Rectal smooth muscle tissue (tissue), 1 donor: Measurements from ENCODE around the gene LYRM2.

ENCODE experiments used
- H3K27ac ChIP-seq: one replicate; pipeline ENCODE4 v1.7.0; 2013; ENCODE audit warnings: low read depth, low read length, inconsistent platforms
- H3K27me3 ChIP-seq: one replicate; pipeline ENCODE4 v1.7.0; 2013; ENCODE audit warnings: low read length; ENCODE audit not compliant: control insufficient read depth, insufficient read depth
- H3K36me3 ChIP-seq: one replicate; pipeline ENCODE4 v1.7.0; 2013; ENCODE audit warnings: low read length; ENCODE audit not compliant: control insufficient read depth, insufficient read depth
- H3K4me1 ChIP-seq: one replicate; pipeline ENCODE4 v1.7.0; 2013; ENCODE audit warnings: low read length; ENCODE audit not compliant: control insufficient read depth, insufficient read depth
- H3K4me3 ChIP-seq: one replicate; pipeline ENCODE4 v1.7.0; 2013; ENCODE audit warnings: low read length
- H3K9ac ChIP-seq: one replicate; pipeline ENCODE4 v1.7.0; 2013; ENCODE audit warnings: low read length

LYRM2 gene

DNA sequence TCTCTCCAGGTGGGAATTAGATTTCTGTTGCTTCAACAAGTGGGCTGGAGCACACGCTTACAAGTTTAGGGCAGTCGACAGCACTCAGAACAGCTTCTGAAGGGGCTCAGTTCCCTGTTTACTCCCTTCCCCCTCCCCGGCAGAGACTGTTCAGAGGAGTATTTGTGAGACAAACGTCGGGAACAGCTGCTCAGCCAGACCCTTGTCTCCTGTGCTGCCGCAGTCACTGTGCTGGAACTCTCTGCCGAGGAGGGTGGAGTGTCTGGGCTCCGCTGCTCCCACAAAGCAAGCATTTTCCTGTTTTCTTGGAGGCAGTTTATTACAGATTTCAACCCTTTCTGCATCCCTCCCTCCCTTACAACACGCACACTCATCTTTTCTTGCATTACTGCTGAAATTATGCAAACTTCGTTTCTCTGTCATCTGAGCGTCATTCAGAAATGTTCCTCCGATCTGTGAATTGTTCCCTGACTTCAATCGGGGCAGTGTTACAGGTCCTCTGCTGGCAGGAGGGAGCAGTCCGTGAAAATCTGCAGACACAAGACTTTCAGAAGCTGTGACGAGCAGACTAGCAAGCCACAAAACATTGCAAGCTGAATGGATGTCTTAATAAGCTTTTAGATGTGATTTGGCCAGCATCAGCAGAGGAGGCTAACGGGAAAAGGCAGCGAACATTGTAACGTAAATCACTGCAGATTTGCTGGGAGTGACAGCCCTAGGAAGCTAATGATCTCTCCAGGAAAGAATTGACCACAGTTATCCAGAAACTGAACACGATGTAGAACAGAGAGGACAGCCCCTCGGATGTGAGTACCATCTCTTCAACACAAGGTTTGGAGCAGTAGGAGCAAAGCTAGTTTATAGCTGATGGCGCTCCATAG lies 76.2 kb downstream of the LYRM2 start:
- no peak overlapping the region for H3K9ac ChIP-seq
- H3K4me3 ChIP-seq: peak overlapping the region; percentile 30
- no peaks in the 10 kb centered on the region for H3K27me3 ChIP-seq
- H3K36me3 ChIP-seq: no peaks in the 10 kb centered on the region
- H3K27ac ChIP-seq: no peak overlapping the region
- H3K4me1 ChIP-seq: no peaks in the 10 kb centered on the region

DNA sequence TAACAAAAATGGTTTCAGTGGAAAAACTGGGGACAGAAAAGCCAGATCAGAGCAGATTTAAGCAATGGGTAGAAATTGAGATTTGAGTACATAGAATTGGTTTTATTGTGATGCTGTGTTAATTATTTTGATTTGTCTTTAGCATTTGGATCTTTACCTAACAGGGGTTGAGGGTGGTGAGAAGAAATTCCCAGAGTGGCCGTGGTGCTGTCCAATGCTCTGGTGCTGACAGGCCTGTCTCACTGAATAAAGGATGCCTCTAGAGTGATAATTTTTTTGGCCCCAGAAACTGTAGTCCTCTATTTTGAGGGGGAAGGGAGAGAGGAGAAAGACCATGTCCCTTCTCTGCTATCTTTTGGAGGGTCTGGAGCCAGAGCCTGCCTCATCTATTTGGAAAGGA lies 79.1 kb downstream of the LYRM2 start:
- H3K36me3 ChIP-seq: no peaks in the 10 kb centered on the region
- H3K4me3 ChIP-seq: no peak overlapping the region
- H3K27ac ChIP-seq: no peak overlapping the region
- H3K9ac ChIP-seq: no peak overlapping the region
- no peaks in the 10 kb centered on the region for H3K4me1 ChIP-seq
- H3K27me3 ChIP-seq: no peaks in the 10 kb centered on the region

DNA sequence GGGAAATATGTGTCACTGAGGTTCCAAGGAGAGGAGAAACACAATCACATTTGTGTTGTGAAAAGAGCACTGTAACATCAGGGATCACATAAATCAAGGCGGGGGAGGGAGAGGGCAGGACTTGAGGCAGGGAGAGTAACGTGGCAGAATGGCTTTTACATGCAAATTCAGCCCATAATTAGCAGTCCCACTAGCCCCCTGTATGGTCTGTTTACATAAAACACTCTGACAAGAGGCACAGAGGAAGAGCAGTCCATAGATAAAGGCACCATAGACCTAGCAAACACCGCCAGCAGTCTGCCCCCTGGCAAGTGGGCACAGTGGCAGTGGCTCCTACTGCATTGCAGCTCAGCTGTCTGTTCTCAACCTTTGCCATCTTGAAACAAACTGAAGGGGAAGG lies 82.7 kb downstream of the LYRM2 start:
- no peak overlapping the region for H3K4me3 ChIP-seq

GRCh38 chr6:89555031-89555430 lies 83.5 kb downstream of the LYRM2 start:
- Histone ChIP-seq H3K27me3 (no peaks in the 10 kb centered on the region), H3K9ac (no peak overlapping the region), H3K36me3 (no peaks in the 10 kb centered on the region), H3K4me3 (no peak overlapping the region), H3K27ac (no peak overlapping the region), H3K4me1 (no peaks in the 10 kb centered on the region)

More for the DNA sequence above, 82.7 kb downstream of the LYRM2 start:
- Histone ChIP-seq H3K27me3 (no peaks in the 10 kb centered on the region), H3K9ac (no peak overlapping the region), H3K36me3 (no peaks in the 10 kb centered on the region), H3K27ac (no peak overlapping the region), H3K4me1 (no peaks in the 10 kb centered on the region)

DNA sequence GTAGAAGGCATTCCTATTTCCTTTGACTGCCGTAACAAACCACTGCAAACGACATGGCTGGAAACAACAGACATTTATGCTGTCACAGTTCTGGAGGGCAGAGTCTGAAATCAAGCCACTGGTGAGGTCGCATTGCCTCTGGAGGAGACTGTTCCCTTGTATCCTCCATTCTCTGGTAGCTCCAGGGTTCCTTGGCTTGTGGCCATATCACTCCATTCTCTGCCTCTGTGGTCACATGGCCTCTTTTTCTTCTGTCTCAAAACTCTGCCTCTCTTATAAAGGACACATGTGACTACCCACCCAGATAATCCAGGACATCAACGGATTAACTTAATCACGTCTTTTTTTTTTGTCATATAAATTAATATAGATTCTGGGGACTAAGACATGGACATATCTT lies 84.4 kb downstream of the LYRM2 start:
- Histone ChIP-seq H3K4me1 (no peaks in the 10 kb centered on the region), H3K36me3 (no peaks in the 10 kb centered on the region), H3K27me3 (no peaks in the 10 kb centered on the region), H3K9ac (no peak overlapping the region), H3K27ac (no peak overlapping the region), H3K4me3 (no peak overlapping the region)

DNA sequence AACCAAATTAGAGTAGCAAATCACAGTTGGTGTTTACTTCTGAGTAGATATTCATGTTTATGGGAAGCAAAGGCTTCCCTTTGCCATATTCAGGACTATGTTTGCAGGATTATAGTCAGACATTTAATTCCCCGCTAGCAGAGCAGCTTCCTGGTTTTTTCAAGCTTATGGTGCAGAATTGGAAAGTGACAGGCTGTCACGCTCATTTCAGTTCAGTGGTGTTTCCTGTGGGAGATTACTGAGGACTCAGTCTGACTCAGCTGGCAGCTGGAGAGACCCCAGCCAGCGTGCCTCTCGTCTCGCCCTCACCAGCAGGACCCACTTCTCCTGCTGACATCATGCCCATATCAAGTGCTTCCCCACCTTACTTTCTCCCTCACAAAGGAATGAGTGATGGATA lies 85.1 kb downstream of the LYRM2 start:
- no peak overlapping the region for H3K4me3 ChIP-seq
- H3K27me3 ChIP-seq: no peaks in the 10 kb centered on the region
- H3K4me1 ChIP-seq: no peaks in the 10 kb centered on the region
- no peak overlapping the region for H3K27ac ChIP-seq
- no peak overlapping the region for H3K9ac ChIP-seq
- H3K36me3 ChIP-seq: no peaks in the 10 kb centered on the region

DNA sequence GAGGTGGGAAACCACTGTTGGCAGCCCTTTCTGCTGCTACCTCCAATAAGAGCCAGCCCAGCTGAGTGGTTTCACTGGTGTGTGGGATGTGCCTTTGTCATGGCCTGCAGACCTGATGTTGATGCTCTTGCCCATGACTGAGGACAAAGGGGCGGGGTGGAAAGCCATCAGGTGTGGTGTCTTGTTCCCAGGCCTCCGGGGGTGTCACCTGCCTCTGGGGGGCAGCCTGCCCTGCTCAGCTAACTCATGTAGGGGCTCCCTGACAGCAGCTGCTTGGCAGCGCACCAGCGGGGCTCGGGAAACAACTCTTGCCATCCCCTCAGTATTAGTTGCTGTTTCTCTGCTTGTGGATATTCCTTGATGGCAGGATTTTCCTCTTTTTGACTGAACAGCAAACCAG lies 91.3 kb downstream of the LYRM2 start:
- Histone ChIP-seq H3K9ac (no peak overlapping the region), H3K36me3 (no peaks in the 10 kb centered on the region), H3K27me3 (no peaks in the 10 kb centered on the region), H3K4me1 (no peaks in the 10 kb centered on the region), H3K4me3 (no peak overlapping the region), H3K27ac (no peak overlapping the region)

DNA sequence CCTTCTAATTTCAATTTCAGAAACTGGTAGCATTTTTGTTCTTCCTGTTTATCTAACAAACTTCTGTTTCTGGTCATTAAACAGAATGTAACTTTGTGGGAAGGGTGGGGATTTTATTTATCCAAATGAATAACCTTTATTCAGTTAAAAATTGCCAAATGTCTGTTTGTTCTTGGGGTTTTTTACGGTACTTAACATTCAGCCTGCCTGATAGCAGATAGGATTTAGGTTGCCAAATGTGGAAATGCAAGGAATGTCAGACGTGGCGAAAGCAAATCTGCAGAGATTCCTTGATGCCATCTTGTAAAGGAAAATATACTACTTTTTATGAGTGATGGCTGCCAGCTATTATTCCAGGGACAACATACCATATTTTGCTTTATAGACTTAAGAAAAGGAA lies 95.7 kb downstream of the LYRM2 start:
- Histone ChIP-seq H3K27me3 (no peaks in the 10 kb centered on the region), H3K4me1 (no peaks in the 10 kb centered on the region), H3K4me3 (no peak overlapping the region), H3K36me3 (no peaks in the 10 kb centered on the region), H3K9ac (no peak overlapping the region), H3K27ac (no peak overlapping the region)

DNA sequence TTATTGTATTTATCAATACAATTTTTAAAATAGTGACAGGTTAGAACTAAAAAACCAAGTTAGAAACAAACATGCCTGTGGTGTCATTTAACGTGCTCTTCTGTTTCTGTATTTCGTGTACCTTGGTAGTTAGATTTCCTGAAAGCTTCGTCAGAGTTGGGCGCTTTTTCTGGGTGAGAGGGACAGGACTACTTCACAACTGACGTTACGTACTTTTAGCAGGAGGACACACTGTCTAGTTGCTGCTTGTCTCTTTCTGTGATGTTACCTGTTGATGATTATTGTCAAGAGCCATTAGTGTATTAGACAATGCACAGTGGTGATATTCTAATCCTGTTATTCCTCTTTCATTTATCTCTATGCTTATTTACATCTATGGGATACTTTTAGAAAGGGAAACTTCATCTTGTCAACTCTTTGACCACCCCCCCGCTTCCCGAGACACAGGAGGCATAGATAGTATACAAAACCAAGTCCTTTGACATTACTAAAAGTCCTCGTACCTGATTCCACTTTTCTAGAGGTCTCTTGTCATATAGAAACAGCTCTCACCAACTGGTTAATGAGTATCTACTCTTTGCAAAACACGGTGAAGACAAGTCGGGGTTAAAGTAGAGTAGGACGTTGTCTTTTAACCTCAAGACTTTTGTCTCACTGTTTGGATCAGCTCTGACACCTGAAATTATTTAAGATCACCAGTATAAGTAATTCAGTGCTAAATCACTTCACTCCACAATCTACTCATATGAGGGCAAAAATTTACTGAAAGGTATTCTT lies 96.3 kb downstream of the LYRM2 start:
- H3K27ac ChIP-seq: no peak overlapping the region
- H3K4me1 ChIP-seq: no peaks in the 10 kb centered on the region
- H3K27me3 ChIP-seq: no peaks in the 10 kb centered on the region
- H3K36me3 ChIP-seq: no peaks in the 10 kb centered on the region
- no peak overlapping the region for H3K4me3 ChIP-seq
- H3K9ac ChIP-seq: no peak overlapping the region

- H3K4me1 ChIP-seq: no peaks in the 10 kb centered on the region
- H3K36me3 ChIP-seq: no peaks in the 10 kb centered on the region
- H3K27ac ChIP-seq: no peak overlapping the region
- H3K4me3 ChIP-seq: no peak overlapping the region
- H3K9ac ChIP-seq: no peak overlapping the region
- H3K27me3 ChIP-seq: no peaks in the 10 kb centered on the region
Observed at GRCh38 chr6:89539779-89540178, 98.8 kb downstream of the LYRM2 start.

DNA sequence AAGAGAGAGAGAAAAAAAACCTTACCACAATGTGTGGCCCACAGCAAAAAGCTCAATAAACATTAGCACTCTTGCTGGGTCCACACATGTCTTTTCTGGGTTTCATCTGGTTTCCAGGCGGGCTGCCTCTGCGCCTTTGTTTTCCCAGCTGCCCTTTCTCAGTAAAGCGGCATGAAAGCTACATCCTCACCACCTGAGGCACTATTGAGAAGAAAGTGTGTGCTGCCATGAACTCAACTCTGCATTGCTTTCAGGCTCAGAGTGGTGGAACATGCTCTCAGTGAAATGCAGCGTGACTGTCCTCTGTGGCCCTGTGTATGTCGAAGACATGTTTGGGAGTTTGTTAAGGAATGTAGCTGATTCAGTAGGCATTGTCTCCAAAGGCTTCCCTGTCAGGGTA lies 102.3 kb downstream of the LYRM2 start:
- H3K36me3 ChIP-seq: no peaks in the 10 kb centered on the region
- H3K4me3 ChIP-seq: no peak overlapping the region
- H3K9ac ChIP-seq: no peak overlapping the region
- no peaks in the 10 kb centered on the region for H3K27me3 ChIP-seq
- H3K4me1 ChIP-seq: peaks cover 3% of the 10 kb centered on the region
- H3K27ac ChIP-seq: no peak overlapping the region

DNA sequence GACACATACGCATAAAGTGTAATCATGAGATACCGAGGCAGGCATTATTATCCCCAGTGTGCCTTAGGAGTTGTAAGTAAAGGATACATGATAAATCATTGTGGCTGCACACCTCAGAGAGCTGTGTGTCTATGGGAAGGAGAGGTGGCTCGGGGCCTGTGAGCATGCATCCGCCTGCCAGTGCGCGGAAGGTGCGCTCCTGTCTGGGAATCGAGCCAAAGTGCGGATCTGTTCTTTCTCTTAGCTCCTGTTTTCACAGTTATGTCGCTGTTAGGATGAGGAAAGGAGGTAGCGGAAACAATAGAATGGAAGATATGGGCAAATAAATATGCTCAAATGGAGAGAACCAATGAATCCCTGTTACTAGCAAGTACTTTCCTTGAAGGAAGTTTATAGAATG lies 107.6 kb downstream of the LYRM2 start:
- H3K27me3 ChIP-seq: no peaks in the 10 kb centered on the region
- H3K36me3 ChIP-seq: no peaks in the 10 kb centered on the region
- H3K9ac ChIP-seq: no peak overlapping the region
- peaks cover 3% of the 10 kb centered on the region for H3K4me1 ChIP-seq
- H3K27ac ChIP-seq: no peak overlapping the region
- no peak overlapping the region for H3K4me3 ChIP-seq
